ENCODE measurements around the gene CUX1.

The CUX1 gene

GRCh38 chr7:102184303-102184702 lies 366.9 kb downstream of the CUX1 start:
- no peak for TF ChIP-seq CTCF (IDR thresholded peaks at IDR 0.05; ENCODE audit: low read depth, low read length, missing control alignments)
- DNase-seq (ENCODE audit: low read depth), result no peak
- H3K4me3 ChIP-seq (ENCODE audit: low read depth, low read length), result no peak overlapping the region

GRCh38 chr7:102185796-102186195 lies 368.4 kb downstream of the CUX1 start:
- H3K4me3 ChIP-seq (ENCODE audit: low read depth, low read length), result no peak overlapping the region

GRCh38 chr7:102186306-102186705 lies 368.9 kb downstream of the CUX1 start:
- no peak overlapping the region for H3K4me3 ChIP-seq (ENCODE audit: low read depth, low read length)
- DNase-seq (ENCODE audit: low read depth), result no peak
- TF ChIP-seq CTCF (IDR thresholded peaks at IDR 0.05; ENCODE audit: low read depth, low read length, missing control alignments), result no peak

More at GRCh38 chr7:102185796-102186195, 368.4 kb downstream of the CUX1 start:
- DNase-seq (ENCODE audit: low read depth), result no peak
- no peak for TF ChIP-seq CTCF (IDR thresholded peaks at IDR 0.05; ENCODE audit: low read depth, low read length, missing control alignments)

- TF ChIP-seq CTCF (IDR thresholded peaks at IDR 0.05; ENCODE audit: low read depth, low read length, missing control alignments), result no peak
- H3K4me3 ChIP-seq (ENCODE audit: low read depth, low read length), result no peak overlapping the region
- no peak for DNase-seq (ENCODE audit: low read depth)
These were observed 371.3 kb downstream of the CUX1 start for GRCh38 chr7:102188746-102189145.

GRCh38 chr7:102189756-102190155 lies 372.3 kb downstream of the CUX1 start:
- H3K4me3 ChIP-seq (ENCODE audit: low read depth, low read length), result no peak overlapping the region
- DNase-seq (ENCODE audit: low read depth), result no peak
- no peak for TF ChIP-seq CTCF (IDR thresholded peaks at IDR 0.05; ENCODE audit: low read depth, low read length, missing control alignments)

GRCh38 chr7:102190776-102191350 lies 373.4 kb downstream of the CUX1 start:
- DNase-seq (ENCODE audit: low read depth), result no peak
- TF ChIP-seq CTCF (IDR thresholded peaks at IDR 0.05; ENCODE audit: low read depth, low read length, missing control alignments), result no peak
- no peak overlapping the region for H3K4me3 ChIP-seq (ENCODE audit: low read depth, low read length)

Measured in GM12864 (cell line).